SKM-1 treated with dmso at 0.1 percent for 144 hours (cell line): ENCODE results near the gene WDR70.
"Not testable (repeated sequence)": the region's sequence is repeated elsewhere in the genome, so short reads cannot be mapped to it uniquely, and the experiment has no call there.

Source experiments
- DNase-seq: peaks from one replicate; lab custom pipeline; 2025; ENCODE audit not compliant: unreplicated experiment; lab: John Stamatoyannopoulos, UW

Gene WDR70

DNA sequence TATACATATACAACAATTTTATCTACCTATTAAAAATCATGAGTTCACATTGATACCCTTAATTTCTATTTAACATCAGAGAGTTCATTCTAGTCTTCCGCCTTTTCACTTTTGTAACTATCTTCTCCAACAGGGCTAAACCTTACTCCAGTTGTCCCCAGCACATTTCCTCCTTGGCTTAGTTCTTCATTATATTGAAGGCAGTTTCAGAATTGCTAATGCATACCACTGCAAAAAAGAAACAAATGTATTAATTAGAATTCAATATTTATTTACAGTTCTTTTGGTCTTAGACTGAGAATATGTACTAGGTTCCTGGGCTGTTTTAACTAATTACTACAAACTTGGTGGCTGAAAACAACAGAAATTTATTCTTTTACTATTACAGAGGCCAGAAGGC is 132.5 kb downstream of the WDR70 start:
- DNase-seq = no peak

DNA sequence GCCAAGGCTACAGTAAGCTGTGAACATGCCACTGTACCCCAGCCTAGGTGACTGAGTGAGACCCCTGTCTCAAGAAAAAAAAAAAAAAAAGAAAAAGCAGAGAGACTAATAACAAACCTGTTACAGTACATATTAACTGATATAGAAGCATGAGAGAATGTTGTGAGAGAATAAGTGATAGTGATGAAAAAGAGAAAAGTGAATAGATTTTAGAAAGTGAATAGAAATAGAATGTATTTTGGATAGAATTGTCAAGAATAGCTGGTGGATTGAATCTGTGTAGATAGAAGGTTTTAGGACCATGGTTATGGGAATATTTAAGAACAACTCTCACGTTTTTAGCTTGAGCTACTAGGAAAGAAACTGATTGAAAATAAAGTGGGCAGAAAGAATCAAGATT is 135.8 kb downstream of the WDR70 start:
- no peak for DNase-seq

DNA sequence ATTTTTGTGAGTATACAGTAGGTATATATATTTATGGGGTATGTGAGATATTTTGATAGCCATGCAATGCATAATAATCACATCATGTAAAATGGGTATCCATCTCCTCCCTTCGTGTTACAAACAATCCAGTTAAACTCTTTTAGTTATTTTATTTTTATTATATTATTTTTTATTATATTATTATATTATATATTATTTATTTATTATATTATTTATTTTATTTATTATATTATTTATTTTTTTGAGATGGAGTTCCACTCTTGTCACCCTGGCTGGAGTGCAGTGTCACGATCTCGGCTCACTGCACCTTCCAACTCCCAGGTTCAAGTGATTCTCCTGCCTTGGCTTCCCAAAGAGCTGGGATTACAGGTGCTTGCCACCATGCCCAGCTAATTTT is 138.6 kb downstream of the WDR70 start:
- no peak for DNase-seq

DNA sequence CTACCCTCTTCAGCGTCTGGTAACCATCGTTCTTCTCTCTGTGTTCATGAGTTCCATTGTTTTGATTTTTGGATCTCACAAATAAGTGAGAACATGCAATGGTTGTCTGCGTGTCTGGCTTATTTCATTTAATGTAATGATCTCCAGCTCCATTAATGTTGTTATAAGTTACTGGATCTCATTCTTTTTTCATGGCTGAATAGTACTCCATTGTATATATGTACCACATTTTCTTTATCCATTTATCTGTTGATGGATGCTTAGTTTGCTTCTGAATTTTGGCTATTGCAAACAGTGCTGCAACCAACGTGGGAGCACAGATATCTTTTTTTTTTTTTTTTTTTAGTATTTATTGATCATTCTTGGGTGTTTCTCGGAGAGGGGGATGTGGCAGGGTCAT is 139.2 kb downstream of the WDR70 start:
- DNase-seq = not testable (repeated sequence)

DNA sequence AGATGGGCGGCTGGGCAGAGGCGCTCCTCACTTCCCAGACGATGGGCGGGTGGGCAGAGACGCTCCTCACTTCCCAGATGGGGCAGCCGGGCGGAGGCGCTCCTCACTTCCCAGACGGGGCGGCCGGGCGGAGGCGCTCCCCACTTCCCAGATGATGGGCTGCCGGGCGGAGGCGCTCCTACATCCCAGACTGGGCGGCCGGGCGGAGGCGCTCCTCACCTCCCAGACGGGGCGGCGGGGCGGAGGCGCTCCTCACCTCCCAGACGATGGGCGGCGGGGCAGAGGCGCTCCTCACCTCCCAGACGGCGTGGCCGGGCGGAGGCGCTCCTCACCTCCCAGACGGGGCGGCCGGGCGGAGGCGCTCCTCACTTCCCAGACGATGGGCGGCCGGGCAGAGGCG is 140.2 kb downstream of the WDR70 start:
- no peak for DNase-seq

DNA sequence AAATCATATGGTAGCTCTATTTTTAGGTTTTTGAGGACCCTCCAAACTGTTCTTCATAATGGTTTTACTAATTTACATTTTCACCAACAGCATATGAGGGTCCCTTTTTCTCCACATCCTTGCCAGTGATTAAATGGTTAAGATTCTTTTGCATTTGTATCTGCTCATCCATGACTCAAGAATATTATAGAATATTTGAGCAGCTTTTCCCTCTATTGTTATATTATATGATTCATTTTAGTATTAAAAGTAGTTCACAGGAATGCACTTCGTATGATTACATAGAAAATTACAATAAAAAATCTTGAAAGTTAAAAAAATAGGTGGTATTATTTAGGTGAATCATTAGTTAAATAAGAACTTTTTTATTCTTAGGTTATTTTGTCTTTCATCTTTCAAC is 140.7 kb downstream of the WDR70 start:
- no peak for DNase-seq

DNA sequence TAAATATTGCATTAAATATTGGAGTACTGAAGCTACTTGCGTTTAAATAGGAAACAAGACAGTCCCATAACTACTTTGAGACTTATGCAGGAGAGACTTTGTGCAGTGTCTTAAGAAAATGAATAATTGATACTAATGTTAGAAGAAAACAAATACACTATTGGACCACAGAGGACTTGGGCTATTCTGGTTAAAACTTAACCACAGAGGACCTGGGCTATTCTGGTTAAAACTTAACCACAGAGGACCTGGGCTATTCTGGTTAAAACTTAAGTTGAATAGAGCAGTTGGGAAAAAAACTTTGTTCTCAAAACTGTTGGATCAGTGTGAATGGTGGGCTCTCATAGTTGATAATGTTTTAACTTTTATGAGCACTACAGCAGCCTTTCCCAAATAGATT is 141.7 kb downstream of the WDR70 start:
- no peak for DNase-seq

DNA sequence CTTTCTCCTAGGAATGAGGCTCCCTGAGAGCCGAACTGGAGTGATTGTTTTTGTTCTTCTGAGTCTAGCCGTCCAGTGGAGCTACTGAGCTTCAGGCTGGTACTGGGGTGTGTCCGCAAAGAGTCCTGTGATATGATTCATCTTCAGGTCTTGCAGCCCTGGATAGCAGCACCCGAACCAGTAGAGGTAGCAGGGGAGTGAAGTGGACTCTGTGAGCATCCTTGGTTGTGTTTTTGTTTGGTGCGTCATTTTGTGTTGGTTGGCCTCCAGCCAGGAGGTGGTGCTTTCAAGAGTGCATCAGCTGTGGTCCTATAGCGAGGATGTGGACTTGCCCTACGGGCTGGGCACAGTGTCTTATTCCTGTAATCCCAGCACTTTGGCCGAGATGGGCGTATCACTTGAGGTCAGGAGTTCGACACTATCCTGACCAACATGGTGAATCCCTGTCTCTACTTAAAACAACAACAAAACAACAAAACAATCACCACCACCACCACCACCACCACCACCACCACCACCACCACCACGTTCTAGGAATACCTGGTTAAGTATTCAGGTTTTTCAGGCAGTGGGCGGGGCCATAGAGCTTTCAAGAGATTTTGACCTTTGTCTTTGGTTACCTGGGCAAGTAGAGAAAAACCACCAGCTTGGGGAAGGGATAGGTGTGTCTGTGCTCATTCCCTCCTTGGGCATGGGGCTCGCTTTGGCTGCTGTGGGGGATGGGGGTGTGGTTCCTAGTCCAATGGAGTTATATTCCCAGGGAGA is 154.0 kb downstream of the WDR70 start:
- DNase-seq = no peak

DNA sequence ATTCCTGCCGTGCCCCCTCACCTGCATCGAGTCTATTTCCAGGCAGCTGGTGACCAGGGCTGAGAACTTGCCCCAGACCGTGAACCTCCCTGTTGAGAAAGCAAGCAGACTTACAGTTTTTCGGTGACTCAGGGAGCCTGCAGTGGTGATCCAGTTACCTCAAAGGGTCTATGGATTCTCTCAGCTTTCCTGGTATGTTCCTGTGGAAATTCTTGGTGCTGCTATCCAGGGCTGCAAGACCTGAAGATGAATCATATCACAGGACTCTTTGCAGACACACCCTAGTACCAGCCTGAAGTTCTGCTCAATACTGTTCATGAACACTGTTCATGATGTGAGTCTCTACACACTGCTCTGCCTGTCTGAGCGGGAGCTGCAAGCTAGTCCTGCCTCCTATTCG is 154.7 kb downstream of the WDR70 start:
- DNase-seq = no peak

DNA sequence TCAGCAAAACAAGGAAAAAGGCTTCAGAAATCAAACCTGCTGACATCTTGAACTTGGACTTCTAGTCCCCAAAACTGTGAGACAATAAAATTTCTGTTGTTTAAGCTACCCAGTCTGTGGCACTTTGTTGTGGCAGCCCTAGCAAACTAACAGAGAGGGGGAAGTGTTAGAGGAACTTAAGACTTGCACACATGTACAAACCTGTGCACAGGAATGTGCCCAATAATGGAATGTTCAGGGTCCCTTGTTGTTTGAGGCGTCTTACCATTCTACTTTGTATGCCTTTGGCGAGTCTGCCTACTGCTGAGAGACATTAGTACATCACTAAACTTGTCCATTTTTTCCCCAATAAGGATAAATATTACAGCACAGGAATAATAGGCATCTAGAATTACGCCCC is 160.3 kb downstream of the WDR70 start:
- no peak for DNase-seq

DNA sequence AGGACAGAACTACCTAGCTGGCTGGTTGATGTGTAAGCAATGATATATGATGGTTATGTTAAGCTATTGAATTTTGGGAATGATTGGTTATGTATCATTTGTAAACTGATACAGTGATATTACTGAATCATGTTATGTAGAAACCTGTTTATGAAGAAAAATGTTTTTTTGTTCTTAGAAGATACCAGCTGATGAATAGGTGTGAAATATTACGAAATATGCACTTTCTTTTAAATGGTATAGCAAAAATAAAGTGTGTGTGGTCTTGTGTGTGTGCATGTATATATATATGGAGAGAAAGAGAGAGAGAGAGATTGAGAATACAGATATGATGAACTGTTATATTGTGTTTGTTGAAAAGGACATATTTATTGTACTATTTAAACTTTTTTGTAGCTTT is 164.1 kb downstream of the WDR70 start:
- DNase-seq = no peak

DNA sequence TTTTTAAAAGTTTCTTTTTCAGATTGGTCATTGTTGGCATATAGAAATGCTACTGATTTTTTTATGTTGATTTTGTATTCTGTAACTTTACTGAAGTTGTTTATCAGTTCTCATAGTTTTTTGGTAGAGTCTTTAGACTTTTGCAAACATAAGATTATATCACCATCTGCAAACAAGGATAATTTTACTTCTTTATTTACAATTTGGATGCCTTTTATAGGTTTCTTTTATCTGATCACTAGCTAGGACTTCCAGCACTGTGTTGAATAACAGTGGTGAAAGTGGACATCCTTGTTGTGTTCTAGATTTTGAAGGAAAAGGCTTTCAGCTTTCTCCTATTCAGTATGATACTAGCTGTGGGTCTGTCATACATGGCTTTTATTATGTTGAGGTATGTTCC is 170.3 kb downstream of the WDR70 start:
- no peak for DNase-seq

DNA sequence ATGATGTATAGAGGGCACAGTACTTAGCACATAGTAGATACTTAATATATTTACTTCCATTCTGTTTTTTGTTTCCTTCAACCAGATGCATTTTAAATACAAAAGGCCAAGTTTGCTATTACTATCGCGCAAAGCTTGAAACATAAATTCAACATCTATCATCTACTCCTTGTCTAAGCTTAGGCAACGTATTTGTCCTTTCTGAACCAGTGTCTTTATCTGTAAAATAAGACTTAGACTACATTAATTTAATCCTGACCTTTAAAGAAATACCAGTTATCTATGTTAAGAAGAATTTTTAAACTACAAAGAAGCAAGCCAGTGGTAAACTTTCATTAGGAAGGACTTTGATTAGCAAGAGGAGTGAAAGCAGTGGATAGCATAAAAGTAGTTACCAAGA is 173.0 kb downstream of the WDR70 start:
- DNase-seq = no peak

DNA sequence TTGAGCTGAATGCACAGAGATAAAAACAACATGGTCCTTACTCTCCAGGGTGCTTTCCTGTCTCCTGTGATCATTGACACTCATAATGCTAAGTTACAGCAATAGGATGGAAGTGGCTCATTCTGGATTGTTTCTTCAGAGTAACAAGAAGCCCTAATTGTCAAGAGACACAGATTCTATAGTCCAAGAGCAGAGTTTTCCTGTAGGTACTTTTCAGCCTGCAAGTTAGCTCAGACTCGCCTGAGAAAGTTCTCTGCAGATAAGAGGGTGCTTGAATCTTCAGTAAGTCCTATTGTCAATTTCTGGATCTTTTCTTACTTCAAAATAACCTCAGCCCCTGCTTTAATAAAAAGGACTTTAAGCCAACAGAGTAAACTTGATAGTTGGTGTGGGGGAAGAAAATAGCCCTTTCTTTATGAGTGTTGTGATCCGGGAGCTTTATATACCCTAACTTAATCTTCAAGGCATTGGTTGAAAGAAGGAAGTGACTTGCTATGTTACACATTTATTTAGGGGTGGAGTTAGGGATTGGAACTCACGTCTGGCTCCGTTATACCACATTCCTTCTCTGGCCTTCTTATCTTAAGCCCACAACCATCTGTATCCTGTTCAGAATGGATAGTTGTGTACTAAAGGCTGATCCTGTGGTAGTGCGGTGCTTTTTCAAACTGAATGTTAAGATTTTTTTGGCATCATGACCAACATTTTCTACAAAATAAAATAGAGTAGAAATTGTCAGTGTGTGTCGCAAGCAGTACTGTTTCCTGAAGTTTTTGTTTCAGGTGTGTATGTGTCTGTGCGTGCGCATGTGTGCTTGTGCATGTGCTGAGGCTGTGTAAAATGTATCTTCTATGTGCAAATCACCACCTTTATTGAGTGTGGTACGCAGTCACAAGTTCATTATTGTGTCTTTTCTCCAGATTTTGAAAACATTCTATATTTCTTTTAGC is 173.9 kb downstream of the WDR70 start:
- peak; percentile 56 for DNase-seq

DNA sequence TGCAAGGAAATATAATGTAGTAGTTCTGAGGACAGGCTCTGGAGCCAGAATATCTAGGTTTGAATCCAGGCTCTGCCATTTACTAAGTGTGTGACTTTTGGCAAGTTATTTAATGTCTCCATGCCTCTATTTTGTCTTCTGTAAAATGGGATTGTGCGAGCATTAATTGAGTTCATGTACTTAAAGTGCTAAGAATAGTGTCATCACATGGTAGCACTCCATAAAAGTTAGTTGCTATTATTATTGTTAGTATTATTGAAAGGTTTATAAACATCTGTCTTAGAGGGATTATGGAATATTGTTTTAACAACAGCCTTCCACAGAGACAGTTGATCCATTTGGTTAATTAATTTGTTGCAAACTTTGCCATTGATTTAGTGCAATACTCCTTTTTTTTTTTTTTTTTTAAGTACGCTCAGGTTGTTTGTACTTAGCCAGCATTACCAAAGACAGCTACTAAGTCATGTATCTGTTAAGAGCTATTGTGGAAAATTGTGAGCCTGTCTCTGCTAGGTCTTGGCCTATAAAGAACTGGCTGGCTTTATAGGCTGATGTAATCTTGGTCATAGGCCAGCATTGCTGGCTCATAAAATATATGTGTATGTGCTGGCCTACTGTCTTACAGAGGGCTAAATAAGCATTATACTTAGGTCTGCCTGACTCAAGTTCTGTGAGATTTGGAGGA is 174.7 kb downstream of the WDR70 start:
- DNase-seq = no peak

DNA sequence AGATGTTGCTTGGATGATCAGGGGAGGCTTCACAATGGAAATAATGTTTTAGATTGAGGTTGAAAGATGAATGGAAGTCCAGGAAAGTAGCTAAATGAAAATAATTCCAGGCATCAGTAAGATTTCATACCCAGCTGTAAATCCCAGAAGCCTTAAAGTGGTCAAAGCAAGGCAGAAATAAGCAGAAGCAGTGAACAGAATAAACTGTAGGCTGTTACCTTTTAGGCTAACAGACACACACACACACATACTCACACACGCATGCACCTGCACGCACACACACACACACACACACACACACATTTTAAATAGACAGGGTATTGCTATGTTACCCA is 175.3 kb downstream of the WDR70 start:
- no peak for DNase-seq

DNA sequence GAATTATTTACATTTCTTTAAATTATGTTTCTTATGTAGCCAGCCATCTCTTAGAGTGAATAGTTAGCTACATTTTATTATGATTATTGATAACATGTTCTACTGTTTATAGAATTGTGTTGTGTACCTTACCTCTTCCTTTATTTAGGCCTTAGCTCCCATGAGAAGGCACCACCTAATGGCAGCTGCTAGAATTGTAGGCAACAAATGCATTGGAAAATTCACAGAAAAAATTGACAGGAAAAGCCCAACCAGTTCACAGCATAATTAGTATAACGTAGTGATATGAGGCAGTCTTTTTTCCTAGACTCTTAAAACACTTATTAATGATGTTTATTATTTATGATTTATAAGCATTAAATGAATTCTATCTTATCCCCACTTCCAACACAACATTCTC is 175.8 kb downstream of the WDR70 start:
- DNase-seq = peak; percentile 30

DNA sequence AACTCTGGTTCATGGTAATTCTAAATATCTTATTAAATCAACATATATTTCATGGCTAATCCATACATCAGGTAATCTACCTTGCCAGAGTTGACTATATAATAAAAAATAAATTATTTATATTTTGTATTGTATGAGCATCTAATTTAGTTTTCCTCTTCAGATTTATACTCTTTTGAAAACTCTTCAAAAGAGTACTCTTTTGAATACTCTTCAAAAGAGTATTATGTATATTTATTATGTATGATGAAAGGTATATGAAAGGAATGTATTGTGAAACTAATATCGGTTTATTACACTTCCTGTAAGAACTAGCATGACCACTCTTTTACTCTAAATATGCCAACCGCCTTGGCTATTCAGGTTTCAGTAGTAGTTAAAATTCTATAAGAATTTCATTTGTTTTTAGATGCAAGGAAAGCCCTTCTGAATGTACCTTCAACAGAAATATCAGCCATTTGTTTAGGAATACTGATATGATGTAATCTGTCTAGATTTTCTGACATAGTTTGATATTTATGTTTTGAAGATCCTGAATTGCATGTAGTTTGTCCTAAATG is 178.7 kb downstream of the WDR70 start:
- DNase-seq = no peak

DNA sequence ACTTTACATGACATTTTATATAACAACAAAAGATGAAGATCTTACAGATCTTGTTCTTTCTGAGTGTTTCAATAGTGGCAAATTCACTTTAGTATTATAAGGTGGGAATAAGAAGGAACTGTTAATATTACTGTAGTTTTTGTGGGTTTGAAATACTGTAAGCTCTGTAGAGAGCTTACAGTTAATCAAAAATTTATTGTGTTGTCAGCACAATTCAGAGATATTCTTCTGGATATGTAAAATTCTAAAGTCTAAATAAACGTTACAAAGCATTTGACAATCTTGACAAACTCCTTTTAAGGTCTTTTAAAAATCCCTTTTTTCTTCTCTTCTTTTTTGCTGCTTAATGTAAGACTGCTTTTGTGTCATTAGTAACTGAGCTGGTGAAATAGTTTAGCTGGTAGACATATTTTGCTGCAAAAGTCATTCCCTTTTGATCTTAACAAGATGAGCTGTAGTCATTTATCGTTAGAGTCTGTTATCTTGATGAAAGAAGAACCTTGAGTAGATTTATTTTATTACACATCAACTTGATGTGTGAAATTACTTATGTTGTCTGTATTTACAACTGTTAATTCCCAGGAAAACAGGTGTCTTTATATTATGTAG is 186.0 kb downstream of the WDR70 start:
- no peak for DNase-seq

DNA sequence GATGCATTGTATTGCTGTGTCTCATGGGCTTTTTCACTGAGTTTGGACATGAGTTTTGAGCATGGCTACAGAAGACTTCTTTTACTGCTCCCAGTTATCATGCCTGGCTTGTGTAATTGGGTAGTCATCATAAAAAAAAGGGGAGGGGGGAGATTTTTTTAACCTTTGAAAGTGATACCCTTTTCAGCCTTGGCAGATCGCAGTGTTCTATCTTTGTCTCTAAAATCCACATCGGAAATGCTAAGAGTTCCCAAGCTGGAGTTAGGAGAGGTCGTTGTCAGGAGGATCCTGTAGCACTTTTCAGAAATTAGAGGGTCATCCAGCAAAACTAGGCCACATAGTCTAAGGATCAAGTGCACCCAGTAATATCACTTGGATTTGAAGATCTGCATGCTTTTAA is 188.4 kb downstream of the WDR70 start:
- DNase-seq = no peak
